K562 (cell line): Measurements from ENCODE around the gene ACER2.

Experiments used
- ARID3A ChIP-seq: IDR thresholded peaks from 2 replicates; pipeline ENCODE4 v1.6.1; 2012; ENCODE audit warnings: low read depth, low read length, improper control_type of control experiment, borderline replicate concordance
- ZNF609 ChIP-seq: sonication (generic); formaldehyde crosslinking; IDR thresholded peaks from 2 replicates; pipeline ENCODE4 v1.8.1; 2023; ENCODE audit warnings: missing genetic modification reagents, mild to moderate bottlenecking, borderline replicate concordance

- TF ChIP-seq ARID3A (no peak), ZNF609 (no peak)
These were observed 20.8 kb downstream of the ACER2 start for GRCh38 chr9:19429595-19429994.
